GM10266 (cell line): ENCODE measurements around the gene MRPS21.
A peak's percentile ranks its signal among the peaks of the same experiment; 100 is the strongest.

Source experiments
- DNase-seq: peaks from one replicate; pipeline ENCODE4 v3.0.0; 2012; ENCODE audit errors: extremely low spot score
- TF ChIP-seq, protein P1 (sequence below): IDR thresholded peaks from 2 replicates; pipeline ENCODE4 v1.5.1; 2012; ENCODE audit warnings: mild to moderate bottlenecking, low read depth; ENCODE audit not compliant: control insufficient read depth, insufficient read depth; ENCODE audit errors: missing control alignments

Gene MRPS21

DNA sequence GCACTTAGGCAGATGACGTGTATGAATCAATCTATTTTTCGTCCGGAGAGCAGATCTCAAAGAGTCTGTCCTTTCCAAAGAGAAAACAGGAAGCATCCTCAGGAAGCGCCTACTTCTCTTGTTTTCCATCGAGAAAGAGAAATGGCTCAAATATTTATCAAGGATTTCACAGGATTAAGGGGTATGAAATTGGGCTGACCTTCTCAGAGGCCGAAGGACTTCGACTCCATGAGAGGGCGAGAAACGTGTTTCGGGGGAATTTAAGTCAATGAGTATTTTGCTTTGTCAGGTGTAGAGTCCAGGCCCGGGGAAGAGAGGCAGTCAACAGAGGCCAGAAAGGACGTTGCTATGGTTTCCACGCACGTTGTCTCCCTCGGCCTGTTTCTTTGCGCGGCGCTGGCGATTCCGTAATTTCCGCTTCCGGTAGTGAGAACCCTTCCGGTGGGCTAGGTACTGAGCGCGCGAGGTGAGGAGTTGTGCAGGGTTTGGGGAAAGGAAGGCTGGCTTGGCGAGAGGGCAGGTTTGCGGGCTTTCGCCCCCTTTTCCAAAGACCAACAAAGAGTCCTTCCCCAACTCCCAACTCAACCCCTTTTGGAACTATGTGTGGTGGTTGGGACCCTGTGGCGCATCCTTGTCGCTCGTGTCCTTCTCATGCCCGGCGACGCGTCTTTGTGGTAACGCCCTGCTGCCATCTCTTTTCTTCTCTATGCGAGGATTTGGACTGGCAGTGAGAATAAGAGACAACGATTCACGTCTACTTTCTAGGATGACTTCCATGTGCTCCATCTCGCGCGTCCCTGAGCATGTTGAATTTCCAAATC lies at the start of gene MRPS21:
TSS of gene MRPS21 (plus strand) at position 429 of the 821 bp plus-strand sequence. CDS start 506 bp downstream, outside the sequence.
- peak; percentile 86 for DNase-seq
- TF ChIP-seq, protein P1, sequence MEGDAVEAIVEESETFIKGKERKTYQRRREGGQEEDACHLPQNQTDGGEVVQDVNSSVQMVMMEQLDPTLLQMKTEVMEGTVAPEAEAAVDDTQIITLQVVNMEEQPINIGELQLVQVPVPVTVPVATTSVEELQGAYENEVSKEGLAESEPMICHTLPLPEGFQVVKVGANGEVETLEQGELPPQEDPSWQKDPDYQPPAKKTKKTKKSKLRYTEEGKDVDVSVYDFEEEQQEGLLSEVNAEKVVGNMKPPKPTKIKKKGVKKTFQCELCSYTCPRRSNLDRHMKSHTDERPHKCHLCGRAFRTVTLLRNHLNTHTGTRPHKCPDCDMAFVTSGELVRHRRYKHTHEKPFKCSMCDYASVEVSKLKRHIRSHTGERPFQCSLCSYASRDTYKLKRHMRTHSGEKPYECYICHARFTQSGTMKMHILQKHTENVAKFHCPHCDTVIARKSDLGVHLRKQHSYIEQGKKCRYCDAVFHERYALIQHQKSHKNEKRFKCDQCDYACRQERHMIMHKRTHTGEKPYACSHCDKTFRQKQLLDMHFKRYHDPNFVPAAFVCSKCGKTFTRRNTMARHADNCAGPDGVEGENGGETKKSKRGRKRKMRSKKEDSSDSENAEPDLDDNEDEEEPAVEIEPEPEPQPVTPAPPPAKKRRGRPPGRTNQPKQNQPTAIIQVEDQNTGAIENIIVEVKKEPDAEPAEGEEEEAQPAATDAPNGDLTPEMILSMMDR, result no peak

- no peak for DNase-seq
- TF ChIP-seq, protein P1, result no peak
Observed at GRCh38 chr1:150249936-150250335, 43.7 kb upstream of the MRPS21 start.

- TF ChIP-seq, protein P1, result no peak
- no peak for DNase-seq
Observed at GRCh38 chr1:150256198-150256553, 37.5 kb upstream of the MRPS21 start.

DNA sequence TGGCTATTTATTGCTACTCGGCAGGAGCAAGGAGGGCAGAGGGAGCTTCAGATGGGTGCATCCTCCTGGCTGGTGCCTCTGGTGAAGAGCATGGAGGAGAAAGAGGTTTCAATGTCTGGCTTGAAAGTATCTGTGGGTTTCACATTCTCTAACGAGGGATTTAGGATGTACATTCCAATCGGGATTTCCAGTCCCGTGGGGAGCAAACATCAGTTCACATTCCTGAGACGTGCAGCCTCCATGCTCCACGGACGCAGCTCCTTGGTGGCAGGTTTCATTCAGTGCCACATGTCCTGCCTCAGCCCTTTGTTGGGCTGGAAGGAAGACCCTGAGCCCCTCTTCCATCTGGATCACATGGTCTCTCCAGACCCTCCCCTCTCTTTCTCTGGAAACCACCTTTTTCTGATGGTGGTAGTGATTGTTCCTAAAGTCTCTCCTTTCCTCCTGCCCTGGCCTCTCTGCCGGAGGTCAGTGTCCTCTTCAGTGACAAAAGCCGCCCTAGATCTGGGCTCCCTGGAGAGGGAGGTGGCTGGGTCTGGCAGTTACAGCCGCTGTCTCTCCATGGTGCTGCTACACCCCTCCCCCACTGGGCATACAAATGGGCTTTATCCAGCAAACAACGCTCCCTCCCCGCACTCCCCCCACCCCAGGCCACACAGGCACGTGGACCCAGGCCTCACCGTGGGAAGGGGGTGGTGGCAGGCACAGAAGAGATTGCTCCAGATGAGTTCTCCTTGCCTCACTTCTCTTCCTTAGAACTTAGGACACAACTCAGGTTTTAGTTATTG lies 36.9 kb upstream of the MRPS21 start:
- DNase-seq, result no peak
- TF ChIP-seq, protein P1, result no peak

- TF ChIP-seq, protein P1, result no peak
- DNase-seq, result no peak
Observed at GRCh38 chr1:150257624-150258585, 35.8 kb upstream of the MRPS21 start, which contains the start of gene CA14. Gene CA14, plus strand, starts transcription at chr1:150257774. Its CDS starts 355 bp downstream, at chr1:150258129.

DNA sequence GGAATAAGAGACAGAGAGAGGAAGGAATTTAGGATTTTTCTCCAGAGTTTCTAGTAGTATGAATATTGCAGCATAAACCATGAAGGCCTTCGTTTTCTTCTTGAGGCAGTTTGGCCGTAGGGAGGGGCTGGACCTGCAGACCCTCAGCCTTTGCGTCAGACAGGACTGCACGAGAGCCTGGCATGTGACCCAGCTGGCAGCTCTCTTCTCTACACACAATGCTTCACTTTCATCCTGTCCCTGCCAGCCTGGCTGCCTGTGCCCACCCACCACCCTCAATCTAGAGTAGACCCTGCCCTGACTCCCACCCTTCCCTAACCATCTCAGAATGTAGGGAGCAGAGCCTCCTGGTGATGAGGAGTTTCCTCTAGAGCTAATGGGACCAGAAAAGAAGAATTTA lies 34.4 kb upstream of the MRPS21 start:
- no peak for DNase-seq
- TF ChIP-seq, protein P1, result no peak
